Activated naive CD8-positive, alpha-beta T cell treated with anti-CD3 and anti-CD28 coated beads for 36 hours (primary cell): Measurements from ENCODE around the gene DSC2. TPM values are rescaled to one million over a fixed set of nuclear protein-coding genes. Genes with fewer than 3 reads are reported as not detected.
"Not testable (repeated sequence)": the region's sequence is repeated elsewhere in the genome, so short reads cannot be mapped to it uniquely, and the experiment has no call there.

Source experiments
- DNase-seq: peaks from one replicate; pipeline ENCODE4 v3.0.0; 2021
- H3K27ac Mint-ChIP-seq: one replicate; pipeline ENCODE4 v1.8.0; 2022; ENCODE audit warnings: mild to moderate bottlenecking, moderate library complexity, mixed read lengths
- H3K27me3 Mint-ChIP-seq: one replicate; pipeline ENCODE4 v1.8.0; 2022; ENCODE audit warnings: mild to moderate bottlenecking, mixed read lengths
- H3K36me3 Mint-ChIP-seq: one replicate; pipeline ENCODE4 v1.8.0; 2021; ENCODE audit warnings: mild to moderate bottlenecking, mixed read lengths
- H3K4me1 Mint-ChIP-seq: one replicate; pipeline ENCODE4 v1.8.0; 2021; ENCODE audit warnings: mixed read lengths
- H3K4me3 Mint-ChIP-seq: one replicate; pipeline ENCODE4 v1.8.0; 2022; ENCODE audit warnings: mild to moderate bottlenecking, moderate library complexity, mixed read lengths
- H3K9me3 Mint-ChIP-seq: one replicate; pipeline ENCODE4 v1.8.0; 2022; ENCODE audit warnings: mixed read lengths
- total RNA-seq, 2 experiments: library from RNA; stranded (reverse); gene quantifications; one replicate each; pipeline ENCODE4 v1.2.3, GENCODE V29; 2021

DSC2 gene
- total RNA-seq, 2 experiments from 2014 or later: 0.14 to 0.26 TPM

GRCh38 chr18:31042406-31043181 lies 59.6 kb downstream of the DSC2 start, which contains the start of gene DSC3:
TSS of gene DSC3 (minus strand) at chr18:31042742. CDS start at chr18:31042660, 82 bp downstream.
- H3K27me3 Mint-ChIP-seq: peaks cover 65% of the 10 kb centered on the region
- DNase-seq: peak; percentile 5
- peaks cover 9% of the 10 kb centered on the region for H3K4me1 Mint-ChIP-seq
- peak within 1 kb of the TSS; percentile 51 for H3K4me3 Mint-ChIP-seq
- H3K27ac Mint-ChIP-seq: peak within 1 kb of the TSS; percentile 42
- H3K36me3 Mint-ChIP-seq: peaks cover 5% of the 10 kb centered on the region
- peaks cover 4% of the 10 kb centered on the region for H3K9me3 Mint-ChIP-seq

DNA sequence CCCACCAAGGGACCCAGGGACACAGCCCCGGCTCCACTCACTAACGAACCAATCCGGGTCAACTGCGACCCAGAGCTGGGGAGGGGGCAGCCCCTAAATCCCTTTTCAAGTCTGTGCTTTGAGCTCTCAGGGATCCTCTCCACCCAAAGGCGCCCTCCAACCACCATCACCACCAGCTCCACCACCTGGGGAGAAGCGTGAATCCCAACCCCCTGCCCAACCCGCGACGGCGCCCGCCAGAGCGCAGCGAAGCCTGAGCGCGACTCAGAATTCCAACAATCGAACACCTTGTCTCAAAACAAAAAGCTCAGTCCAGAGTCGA lies 60.2 kb downstream of the DSC2 start:
- H3K9me3 Mint-ChIP-seq: peaks cover 4% of the 10 kb centered on the region
- H3K4me3 Mint-ChIP-seq: peak overlapping the region; percentile 51
- no peak for DNase-seq
- H3K4me1 Mint-ChIP-seq: peaks cover 9% of the 10 kb centered on the region
- H3K36me3 Mint-ChIP-seq: peaks cover 5% of the 10 kb centered on the region
- peaks cover 65% of the 10 kb centered on the region for H3K27me3 Mint-ChIP-seq
- no peak overlapping the region for H3K27ac Mint-ChIP-seq

DNA sequence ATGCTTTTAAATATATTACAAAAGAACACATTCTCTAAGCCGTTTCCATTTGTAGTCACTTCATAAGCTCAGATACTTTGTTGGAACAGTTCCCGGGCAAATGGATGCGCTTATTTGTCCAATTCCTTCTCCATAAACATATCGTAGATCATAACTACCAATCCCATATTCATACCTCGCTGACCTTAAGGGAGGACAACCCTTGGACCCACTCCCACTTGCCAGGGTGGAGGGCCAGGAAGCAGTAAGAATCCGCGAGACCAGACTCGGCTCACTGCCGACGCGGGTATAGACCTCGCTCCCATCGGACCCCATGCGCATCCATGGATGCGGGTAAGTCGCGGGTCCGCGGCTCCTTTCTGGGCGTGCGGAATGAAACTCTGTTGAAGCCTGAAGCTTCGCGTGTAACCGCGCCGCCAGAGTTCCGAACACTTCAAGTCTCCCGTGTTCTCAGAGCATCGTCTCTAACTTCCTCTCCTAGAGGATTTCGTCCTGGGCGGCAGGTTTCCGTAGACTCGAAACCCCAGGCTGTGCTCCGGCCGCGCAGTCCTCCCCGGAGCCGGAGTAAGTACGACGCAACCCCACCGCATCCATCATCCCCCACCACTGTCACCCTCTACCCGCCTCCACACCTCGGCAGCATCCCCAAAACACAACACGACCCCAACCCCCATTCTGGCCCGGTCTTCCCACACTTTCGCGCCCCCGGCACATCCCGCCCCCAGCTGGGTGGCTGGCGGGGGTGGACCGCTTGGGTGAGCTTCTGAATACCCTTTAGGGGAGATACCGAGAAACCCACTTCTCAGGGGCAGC lies 60.7 kb downstream of the DSC2 start:
- DNase-seq: no peak
- Mint-ChIP-seq H3K36me3 (peaks cover 5% of the 10 kb centered on the region), H3K27me3 (peaks cover 62% of the 10 kb centered on the region), H3K4me1 (peaks cover 9% of the 10 kb centered on the region), H3K27ac (peak overlapping the region; percentile 42), H3K4me3 (peak overlapping the region; percentile 51), H3K9me3 (peaks cover 4% of the 10 kb centered on the region)

DNA sequence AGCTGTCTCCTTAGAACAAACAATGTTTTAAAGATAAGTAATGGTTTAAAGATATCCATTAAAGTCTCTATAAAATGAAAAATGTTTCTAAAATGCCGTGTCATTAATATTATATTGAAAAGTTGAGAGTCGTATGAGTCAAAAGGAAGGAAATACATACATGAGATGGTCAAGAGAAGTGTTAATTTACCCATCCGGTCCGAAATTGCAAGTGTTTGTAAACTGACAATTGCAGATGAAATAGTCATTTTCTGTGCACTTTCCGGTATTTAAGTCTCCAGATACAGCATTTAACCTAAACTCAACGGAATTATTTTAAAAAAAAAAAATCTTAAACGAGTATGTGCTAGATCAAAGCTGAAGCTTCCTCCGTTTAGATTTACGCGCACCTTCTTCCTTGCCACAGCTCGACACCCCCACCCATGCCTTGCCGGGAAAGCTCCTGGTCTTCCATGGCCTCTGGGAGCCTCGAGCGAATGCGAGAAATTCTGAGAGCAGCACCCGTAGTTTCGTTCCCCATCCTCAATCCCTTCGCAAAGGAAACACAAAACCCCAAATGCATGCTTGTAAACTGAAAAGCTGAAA lies 61.4 kb downstream of the DSC2 start:
- Mint-ChIP-seq H3K4me3 (no peak overlapping the region), H3K36me3 (peaks cover 4% of the 10 kb centered on the region), H3K27me3 (peaks cover 58% of the 10 kb centered on the region), H3K4me1 (peaks cover 9% of the 10 kb centered on the region), H3K27ac (no peak overlapping the region), H3K9me3 (peaks cover 4% of the 10 kb centered on the region)
- DNase-seq: no peak

GRCh38 chr18:31039426-31039825 lies 62.8 kb downstream of the DSC2 start:
- Mint-ChIP-seq H3K36me3 (peaks cover 4% of the 10 kb centered on the region), H3K27me3 (peaks cover 50% of the 10 kb centered on the region), H3K9me3 (peaks cover 4% of the 10 kb centered on the region), H3K27ac (no peak overlapping the region), H3K4me3 (no peak overlapping the region), H3K4me1 (peaks cover 9% of the 10 kb centered on the region)
- DNase-seq: no peak

- not testable (repeated sequence) for DNase-seq, H3K4me3 Mint-ChIP-seq, H3K9me3 Mint-ChIP-seq, H3K36me3 Mint-ChIP-seq, H3K27ac Mint-ChIP-seq, H3K4me1 Mint-ChIP-seq
- H3K27me3 Mint-ChIP-seq: peaks cover 34% of the 10 kb centered on the region
These were observed 64.5 kb downstream of the DSC2 start for GRCh38 chr18:31037686-31038085.

DNA sequence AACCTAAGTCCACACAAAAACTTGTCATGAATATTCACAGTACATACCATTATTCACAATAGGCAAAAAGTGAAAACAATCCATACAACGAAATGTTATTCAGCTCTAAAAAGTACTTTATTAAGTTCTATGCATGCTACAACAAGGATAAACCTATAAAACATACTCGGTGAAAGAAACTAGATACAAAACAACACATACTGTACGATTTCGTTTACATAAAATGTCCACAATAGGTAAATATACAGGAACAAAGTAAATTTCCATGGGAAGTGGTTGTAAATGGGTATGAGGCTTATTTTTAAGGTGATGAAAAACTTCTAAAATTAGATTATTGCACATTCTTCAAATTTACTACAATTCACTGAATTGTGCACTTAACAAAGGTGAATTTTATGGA lies 67.7 kb downstream of the DSC2 start:
- Mint-ChIP-seq H3K27me3 (peaks cover 8% of the 10 kb centered on the region), H3K36me3 (no peaks in the 10 kb centered on the region), H3K9me3 (peaks cover 4% of the 10 kb centered on the region), H3K4me3 (no peak overlapping the region), H3K27ac (no peak overlapping the region), H3K4me1 (peaks cover 5% of the 10 kb centered on the region)
- no peak for DNase-seq

GRCh38 chr18:31030574-31031278 lies 71.5 kb downstream of the DSC2 start:
- no peak overlapping the region for H3K27ac Mint-ChIP-seq
- H3K4me1 Mint-ChIP-seq: no peaks in the 10 kb centered on the region
- no peaks in the 10 kb centered on the region for H3K27me3 Mint-ChIP-seq
- H3K4me3 Mint-ChIP-seq: no peak overlapping the region
- DNase-seq: no peak
- peaks cover 4% of the 10 kb centered on the region for H3K9me3 Mint-ChIP-seq
- H3K36me3 Mint-ChIP-seq: no peaks in the 10 kb centered on the region

- H3K9me3 Mint-ChIP-seq: no peaks in the 10 kb centered on the region
- H3K4me3 Mint-ChIP-seq: no peak overlapping the region
- DNase-seq: no peak
- H3K36me3 Mint-ChIP-seq: no peaks in the 10 kb centered on the region
- H3K27me3 Mint-ChIP-seq: no peaks in the 10 kb centered on the region
- H3K27ac Mint-ChIP-seq: no peak overlapping the region
- no peaks in the 10 kb centered on the region for H3K4me1 Mint-ChIP-seq
These were observed 86.3 kb downstream of the DSC2 start for GRCh38 chr18:31015715-31016434.

GRCh38 chr18:31011455-31011854 lies 90.8 kb downstream of the DSC2 start:
- not testable (repeated sequence) for H3K27me3 Mint-ChIP-seq, H3K4me1 Mint-ChIP-seq, H3K27ac Mint-ChIP-seq, H3K36me3 Mint-ChIP-seq, DNase-seq, H3K4me3 Mint-ChIP-seq, H3K9me3 Mint-ChIP-seq

GRCh38 chr18:31010601-31011000 lies 91.6 kb downstream of the DSC2 start:
- Mint-ChIP-seq H3K9me3 (no peaks in the 10 kb centered on the region), H3K4me3 (no peak overlapping the region), H3K27me3 (no peaks in the 10 kb centered on the region), H3K36me3 (no peaks in the 10 kb centered on the region), H3K4me1 (no peaks in the 10 kb centered on the region), H3K27ac (no peak overlapping the region)
- DNase-seq: no peak

Other genes with a start within 250 kb of the DSC2 start
- under 1 TPM; 0.46 to 0.56 TPM for gene DSC3, start 59.7 kb downstream of the DSC2 start, total RNA-seq
- gene DSC1, start 60.4 kb upstream of the DSC2 start, total RNA-seq: 1 to 10 TPM in 1 of 2 experiments, under 1 TPM in 1; 0.93 to 1.1 TPM
- gene DSG1, start 215.7 kb upstream of the DSC2 start, total RNA-seq: not detected